Inflammatory macrophage treated with lipopolysaccharide for 4 hours (primary cell): ENCODE results near the gene DMPK.
"Not testable (repeated sequence)": the region's sequence is repeated elsewhere in the genome, so short reads cannot be mapped to it uniquely, and the experiment has no call there.

ENCODE experiments used
- DNase-seq: peaks from one replicate; pipeline ENCODE4 v3.0.0-alpha.2; 2020

DMPK gene

DNA sequence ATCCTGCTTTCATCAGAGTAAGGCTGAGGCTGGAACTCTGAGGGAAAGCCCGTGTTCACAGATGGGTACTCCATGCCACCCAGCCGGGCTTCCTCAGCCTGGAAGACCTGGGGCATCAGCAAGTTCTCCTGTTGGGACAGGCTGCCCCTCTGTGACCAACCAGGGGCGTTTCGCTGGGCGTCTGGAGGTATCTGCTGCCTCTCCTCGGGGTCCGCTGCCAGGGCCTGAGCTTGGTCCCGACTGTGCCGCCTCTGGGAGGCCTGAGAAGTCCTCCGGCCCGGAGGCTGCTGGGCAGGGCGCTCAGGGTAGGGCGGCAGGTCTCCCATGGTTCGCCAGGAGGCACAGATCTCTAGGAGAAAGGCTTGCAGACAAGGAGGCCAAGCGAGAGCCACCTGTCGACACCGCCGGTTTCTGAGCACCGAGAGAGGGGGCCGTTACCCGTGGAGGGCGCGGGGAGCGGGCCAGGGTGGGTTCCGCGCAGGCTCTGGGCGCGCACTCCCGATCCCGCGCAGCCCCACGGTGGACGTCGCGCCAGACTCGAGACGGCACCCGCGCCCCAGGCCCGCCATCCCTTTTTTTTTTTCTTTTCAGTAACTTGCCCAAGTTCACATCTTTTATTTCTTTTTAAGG is 32.7 kb upstream of the DMPK start, which contains the start of gene RSPH6A:
TSS of gene RSPH6A (minus strand) at position 458 of the 630 bp plus-strand sequence. CDS start at position 326, 132 bp downstream.
- DNase-seq: no peak

DNA sequence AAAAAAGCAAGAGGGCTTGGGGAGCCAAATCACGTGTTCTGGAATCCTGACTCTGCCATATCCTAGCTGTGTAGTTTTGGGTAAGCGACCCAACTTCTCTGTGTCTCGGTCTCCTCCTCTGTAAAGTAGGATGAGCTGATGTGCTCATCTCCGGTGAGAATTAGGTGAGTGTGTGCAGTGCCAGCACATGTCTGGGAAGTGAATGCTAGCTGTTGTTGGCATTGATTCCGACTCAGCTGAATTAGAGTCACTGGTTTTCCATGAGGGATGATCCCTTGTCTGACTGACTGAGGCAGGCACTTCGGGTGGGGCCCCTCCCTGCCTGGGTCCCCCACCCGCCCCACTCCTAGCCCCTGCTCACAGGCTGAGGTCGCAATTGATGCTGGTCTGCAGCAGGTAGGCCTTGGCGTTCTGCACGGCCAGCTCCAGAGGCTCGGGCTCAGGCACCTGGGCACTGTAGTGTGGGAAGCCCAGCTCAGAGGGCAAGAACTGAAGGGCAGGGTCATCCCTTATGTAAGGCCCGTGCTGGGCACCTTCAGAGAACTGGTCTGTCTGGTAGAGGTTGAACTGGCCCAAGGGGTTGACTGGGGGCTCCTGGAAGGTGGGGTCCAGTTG is 32.0 kb upstream of the DMPK start:
- DNase-seq: no peak

DNA sequence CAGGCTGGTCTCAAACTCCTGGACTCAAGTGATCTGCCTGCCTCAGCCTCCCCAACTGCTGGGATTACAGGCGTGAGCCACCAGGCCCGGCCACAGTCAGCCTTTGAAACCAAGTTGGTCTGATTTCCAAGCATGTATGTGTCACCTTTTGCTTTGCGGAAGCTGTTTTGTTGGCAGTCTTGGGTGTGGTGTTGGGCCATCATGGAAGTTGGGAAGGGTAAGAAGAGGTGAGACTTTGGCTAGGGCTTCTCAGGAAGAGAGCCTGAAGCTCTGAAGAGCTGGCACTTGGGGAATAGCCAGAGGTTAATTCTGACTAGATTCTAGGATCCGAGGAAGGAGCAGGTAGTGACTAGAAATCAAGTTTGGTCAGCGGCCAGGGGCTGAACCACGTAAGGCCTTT is 30.0 kb upstream of the DMPK start:
- DNase-seq: no peak

DNA sequence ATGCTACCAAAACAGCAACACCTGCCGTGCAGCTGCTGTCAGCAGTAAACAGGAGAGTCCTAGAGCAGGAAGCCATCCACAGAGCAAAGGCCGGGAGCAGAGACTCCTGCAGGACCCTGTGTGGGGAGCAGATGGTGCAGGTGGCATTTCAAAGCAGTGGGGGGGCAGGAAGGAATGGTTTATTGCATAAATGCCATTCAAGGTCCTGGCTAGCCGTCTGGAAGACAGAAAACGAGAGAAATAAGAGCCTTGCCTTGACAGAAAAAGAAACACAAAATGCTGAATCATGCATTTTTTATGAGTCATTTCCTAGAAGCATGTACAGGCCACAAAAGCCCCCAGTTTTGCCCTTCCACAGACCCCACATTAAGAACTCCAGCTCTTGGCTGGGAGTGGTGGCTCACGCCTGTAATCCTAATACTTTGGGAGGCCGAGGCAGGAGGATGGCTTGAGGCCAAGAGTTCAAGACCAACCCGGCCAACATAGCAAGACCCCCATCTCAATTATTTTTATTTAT is 27.4 kb upstream of the DMPK start:
- DNase-seq: peak; percentile 20

DNA sequence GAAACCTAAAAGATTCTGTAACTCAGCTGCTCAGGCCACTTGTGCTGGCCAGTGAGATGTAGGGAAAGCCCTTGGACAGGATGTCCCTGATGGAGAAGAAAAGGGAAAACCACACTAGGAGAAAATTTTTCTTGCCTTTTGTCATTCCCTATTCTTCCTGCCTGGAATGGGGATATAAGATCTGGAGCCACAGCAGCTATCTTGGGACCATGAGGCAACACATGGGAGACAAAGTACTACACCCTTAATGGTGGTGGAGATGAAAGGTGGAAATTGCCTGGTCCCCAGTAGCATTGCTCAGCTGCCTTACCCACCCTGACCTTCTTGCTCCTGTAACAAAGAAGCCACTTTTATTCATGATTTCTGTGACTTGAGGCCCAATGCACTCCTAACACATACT is 23.4 kb upstream of the DMPK start:
- DNase-seq: no peak

DNA sequence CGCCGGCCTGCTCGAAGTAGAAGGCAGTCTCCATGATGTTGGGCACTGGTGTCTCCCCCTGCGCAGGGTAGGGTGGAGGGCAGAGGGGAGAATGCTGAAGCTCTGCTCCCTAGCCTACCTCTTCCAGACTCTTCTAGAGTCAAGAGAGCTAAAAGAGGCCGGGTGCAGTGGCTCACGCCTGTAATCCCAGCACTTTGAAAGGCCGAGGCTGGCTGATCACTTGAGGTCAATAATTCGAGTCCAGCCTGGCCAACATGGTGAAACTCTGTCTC is 22.6 kb upstream of the DMPK start:
- no peak for DNase-seq

DNA sequence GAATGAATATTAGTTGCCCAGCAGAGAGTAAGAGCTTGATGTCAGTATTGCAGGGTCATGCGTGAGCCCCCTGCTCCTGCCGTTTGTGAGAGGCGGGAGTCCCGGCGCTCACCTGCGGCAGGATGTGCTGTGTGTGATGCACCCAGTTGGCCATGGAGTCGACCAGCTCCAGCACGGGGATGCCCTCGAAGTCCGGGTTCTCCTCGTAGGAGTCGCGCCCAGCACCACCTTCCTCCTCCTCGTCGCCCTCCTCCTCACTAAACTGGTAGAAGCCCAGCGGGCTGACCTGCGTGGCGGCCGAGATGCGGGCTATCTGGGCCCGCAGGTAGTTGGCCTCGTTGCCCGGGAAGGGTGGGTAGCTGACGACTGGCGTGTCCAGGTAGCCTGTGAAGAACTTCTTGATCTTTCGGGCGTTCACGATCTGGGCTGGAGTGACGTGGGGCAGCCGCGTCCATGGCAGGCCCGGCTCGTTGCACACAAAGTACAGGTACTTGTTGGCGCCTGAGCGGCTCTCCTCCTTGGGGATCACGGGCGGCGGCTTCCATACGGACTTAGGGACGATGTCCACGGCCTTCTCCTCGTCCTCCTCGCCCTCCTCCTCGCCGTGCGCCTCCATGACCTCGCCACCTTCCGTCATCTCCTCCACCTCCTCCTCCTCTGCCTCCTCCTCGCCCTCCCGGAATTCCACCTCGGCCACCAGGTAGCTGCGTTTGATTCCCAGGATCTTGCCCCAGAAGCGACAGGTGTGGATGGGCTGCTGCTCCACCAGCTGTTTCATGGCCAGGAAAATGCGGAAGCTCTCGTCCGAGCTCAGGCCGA is 22.1 kb upstream of the DMPK start:
- DNase-seq: no peak

DNA sequence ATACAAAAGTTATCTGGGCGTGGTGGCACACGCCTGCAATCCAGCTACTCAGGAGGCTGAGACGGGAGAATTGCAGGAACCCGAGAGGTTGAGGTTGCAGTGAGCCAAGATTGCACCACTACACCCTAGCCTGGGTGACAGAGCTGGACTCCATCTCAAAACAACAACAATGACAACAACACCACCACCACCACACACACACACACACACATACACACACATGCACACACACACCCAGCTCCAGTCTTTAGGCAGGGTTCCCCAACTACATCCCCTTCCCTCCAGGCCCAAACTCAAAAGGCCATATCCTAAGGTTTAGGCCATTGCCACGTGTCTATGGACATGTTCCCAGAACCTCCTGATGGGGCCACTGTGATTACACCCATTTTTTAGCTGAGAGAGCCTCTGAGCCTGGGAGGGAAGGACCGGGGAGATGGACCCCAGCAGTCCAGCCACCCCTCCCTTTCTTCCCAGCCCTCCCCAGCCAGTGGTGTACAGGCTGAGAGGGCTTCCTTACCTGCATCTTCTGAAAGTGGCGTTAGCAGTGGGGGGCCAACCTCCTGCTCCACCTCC is 19.4 kb upstream of the DMPK start:
- DNase-seq: no peak

DNA sequence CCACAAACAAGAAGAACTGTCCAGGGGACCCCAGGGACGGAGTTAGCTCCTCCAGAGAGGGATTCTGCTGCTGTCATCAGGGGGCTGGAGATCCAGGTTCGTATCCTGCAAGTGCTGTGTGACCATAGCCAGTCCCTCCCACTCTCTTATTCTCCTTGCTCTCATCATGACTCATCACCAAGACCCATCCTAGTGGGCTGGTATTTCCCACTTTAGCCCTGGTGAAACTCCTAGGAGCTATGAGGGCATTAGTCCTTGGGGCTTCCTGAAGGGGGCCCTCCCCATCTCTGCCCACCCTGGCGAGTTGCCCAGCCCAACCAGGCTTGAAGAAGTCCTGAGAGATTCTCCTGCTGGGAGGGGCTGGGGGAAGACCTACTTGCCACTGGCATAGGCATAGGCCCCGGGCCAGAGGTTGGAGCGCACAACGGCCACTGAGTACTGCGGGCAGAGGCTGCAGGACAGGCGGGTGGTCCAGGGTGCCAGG is 17.8 kb upstream of the DMPK start:
- DNase-seq: peak; percentile 33

DNA sequence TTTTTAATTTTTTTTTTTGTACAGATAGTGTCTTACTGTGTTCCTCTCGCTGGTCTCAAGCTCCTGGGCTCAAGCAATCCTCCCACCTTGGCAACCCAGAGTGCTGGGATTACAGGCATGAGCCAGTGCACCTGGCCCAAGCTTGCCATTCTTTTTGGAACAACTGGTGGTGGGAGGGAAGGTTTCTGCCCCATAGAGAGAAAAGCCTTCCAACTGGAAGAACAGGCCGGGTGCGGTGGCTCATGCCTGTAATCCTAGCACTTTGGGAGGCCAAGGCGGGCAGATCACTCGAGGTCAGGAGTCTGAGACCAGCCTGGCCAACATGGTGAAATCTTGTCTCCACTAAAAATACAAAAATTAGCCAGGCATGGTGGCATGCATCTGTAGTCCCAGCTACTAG is 17.3 kb upstream of the DMPK start:
- DNase-seq: not testable (repeated sequence)

DNA sequence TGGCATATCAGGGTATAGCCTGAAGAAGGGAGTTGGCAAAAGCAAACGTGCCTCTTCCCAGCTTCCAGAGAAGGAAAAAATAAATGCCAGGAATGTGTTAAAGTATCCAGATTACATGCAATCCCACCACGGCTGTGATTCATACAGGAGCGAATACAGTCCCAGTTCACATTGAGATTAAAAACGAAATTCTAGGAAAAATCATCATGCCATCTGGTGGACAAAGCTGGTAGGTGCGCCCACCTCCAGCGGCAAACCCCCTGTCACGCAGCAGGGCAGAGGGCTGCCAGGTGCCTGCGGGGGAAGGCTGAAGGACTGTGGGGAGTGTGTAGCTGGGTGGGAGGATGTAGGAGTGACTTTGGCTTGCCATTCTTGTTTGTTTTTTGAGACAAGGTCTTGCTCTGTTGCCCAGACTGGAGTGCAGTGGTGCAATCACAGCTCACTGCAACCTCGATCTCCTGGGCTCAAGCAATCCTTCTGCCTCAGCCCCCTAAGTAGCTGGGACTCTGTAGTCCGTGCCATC is 16.8 kb upstream of the DMPK start:
- peak; percentile 46 for DNase-seq

DNA sequence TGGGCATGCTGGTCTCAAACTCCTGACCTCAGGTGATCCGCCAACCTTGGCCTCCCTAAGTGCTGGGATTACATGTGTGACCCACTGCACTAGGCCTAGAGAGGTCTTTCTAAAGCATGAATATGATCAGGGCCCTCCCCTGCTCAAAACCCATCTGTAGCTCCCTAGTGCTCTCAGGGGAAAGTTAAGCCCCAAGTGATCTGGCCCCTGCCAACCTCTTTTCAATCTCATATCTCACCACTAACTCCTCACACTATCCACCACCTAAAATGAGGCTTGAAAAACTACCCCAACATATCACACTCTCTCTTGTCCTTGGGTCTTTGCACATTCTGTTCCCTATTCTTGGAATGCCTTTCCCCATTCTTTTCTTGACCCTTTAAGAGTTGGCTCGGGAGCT is 12.3 kb upstream of the DMPK start:
- DNase-seq: no peak

DNA sequence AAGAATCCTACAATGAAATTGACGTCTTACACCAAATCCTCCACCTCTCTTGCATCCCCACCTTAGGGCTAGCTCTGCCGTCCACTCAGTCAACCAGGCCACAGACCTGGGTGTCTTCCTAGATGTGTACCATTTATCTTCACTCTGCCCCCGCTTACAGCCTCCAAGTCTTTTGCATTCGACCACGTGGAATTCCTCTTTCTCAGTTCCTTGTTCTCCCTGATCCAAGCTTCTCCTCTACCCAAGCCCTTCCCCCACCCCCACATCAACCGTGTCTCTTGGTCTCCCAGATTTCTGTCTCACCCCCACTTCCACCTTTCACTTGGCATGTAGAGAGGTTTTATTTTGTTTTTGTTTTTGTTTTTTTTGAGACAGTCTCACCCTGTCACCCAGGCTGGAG is 11.6 kb upstream of the DMPK start:
- peak; percentile 63 for DNase-seq

DNA sequence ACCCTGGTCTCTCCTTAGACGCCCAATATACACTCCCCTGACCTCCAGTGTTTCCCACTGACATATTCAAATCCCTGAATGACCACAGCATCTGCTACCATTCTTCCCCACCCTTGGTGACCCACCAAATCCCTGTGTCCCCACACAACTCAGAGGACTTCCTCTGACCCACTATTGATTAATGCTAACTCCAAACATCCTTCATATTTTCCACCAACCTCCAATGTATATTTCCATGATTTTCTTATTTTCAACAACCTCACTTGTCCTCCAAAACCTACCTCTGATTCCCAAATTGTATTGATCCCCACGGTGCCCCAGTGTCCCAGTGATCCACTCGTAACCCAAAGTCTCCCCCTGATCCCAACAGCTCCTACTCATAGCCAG is 10.9 kb upstream of the DMPK start:
- DNase-seq: no peak

DNA sequence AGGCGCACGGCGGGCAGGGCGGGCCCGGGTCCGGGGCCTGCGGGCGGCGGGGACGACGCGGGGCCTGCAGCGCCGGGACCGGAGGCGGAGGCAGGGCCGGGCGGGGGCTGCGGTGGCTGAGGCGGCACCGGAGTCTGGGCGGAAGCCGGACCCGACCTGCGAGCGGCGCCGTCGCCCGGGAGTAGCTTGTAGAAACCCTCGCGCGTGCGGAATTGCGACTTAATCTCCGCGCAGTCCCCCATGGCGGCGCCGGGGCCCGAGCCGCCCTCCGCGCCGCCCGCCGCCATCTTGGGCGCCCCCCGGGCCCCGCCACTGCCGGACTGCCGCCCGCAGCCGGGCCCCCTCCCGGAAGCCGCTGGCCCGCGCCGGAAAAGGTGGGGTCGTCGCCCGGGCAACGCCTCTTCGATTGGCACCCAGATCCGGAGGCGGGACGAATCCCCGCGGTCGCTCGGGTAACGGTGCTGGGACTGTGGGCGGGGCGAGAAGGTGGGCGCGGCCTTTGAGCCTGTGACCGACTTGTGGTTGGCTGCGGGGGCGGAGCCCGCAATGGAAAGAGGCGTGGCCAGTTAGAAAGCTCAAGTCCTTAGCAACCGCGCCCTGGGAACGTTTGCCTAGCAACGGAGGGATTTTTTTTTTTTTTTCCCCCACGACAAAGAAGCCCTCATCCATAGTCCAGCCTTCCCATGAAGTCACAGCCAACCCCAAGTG is 10.3 kb upstream of the DMPK start, which contains the start of gene DMWD:
TSS of gene DMWD (minus strand) at position 376 of the 708 bp plus-strand sequence. CDS start at position 287, 89 bp downstream.
- DNase-seq: peak; percentile 98

DNA sequence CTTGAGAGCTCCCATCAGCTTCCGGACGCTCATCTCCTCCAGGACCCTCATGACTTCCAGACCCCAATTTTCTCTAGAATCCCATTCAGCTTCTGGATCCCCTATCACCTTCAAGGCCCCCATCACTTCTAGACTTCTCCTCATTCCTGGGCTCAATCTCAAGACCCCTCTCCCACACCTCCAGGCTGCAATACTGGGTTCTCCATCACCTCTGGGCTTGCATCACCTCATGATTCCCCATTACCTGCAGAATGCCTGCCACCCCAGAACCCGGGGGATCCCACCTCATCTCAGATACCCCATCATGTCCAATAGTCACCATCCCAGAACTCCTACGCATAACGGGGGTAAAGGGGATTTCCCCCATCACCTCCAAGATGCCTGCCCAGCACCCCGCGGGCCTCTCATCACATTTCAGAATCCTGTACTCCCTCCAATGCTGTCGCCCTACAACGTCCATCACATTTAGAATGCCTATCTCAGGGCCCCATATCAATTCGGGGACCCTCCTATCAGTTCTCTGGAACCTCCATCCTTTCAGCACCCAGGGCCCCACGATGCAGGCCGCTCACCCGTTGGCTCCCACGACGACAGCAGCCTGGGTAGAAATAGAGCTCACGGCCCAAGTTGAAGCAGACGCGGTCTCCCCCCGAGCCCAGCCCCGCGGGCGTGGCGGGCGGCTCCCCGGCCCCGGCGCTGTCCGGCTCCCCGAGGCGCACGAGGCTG is 9.6 kb upstream of the DMPK start:
- no peak for DNase-seq

DNA sequence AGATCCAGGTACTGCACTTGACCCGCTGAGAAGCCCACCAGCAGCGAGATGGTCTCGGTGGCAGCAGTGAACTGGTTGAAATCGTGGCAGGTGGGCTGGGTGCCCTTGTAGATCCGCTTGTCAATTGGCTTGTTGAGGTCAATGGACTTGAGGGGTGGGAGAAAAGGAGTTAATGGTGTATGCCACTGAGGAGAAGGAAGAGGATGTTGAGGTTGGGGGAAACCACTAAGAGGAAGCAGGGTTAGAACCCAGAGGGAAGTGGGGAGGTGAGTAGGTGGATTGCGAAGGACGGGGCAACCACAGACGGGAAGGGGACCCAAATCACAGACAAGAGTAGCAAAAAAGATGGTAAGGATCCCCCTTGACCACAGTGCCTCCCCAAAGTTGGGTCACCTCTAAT is 8.7 kb upstream of the DMPK start:
- peak; percentile 92 for DNase-seq

DNA sequence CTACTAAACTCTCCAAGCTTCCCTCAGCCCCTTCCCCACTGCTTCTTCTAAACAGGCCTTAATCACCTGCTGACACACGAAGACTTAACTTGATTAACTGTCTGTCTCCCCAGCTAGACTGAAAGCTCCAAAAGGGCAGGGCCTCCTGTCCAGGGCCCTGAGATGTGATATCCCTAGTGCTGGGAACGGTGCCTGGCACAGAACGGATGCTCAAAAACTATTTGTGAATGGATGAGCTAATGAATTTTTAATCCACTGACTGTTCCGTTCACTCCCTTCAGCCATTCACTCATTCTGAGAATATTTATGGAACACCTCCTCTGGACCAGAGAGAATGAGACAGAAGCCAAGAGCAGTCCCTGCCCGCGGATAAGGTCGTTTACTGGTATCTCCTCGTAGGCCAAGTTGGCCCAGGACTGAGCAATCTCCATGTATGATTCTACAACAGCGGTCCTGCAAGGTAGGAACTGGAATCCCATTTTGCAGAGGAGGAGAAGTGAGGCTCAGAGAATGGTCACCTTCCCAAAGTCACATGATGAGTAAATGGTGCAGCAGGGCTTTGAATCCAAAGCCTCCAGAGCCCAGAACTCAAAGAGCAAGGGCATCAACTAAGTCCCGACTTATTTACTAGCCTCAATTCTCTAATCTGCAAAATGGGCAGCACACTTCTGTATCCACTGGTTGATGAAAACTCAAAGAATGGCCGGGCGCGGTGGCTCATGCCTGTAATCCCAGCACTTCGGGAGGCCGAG is 6.9 kb upstream of the DMPK start:
- DNase-seq: no peak

DNA sequence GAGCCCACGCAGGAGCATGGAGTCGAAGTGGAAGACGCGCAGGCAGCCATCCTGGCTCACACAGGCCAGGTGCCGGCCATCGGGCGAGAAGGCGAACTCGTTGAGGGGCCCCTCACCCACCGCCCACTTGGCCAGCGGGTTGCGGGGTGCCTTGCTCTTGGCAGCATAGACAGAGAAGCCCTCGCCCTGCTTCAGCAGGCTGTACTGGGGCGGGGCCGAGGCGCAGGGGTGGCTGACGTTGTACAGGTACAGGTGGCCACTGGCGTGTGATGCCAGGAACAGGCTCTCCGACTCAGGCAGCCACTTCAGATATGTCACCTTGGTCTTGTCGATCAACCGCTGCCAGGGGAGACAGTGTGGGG is 4.2 kb upstream of the DMPK start:
- no peak for DNase-seq

DNA sequence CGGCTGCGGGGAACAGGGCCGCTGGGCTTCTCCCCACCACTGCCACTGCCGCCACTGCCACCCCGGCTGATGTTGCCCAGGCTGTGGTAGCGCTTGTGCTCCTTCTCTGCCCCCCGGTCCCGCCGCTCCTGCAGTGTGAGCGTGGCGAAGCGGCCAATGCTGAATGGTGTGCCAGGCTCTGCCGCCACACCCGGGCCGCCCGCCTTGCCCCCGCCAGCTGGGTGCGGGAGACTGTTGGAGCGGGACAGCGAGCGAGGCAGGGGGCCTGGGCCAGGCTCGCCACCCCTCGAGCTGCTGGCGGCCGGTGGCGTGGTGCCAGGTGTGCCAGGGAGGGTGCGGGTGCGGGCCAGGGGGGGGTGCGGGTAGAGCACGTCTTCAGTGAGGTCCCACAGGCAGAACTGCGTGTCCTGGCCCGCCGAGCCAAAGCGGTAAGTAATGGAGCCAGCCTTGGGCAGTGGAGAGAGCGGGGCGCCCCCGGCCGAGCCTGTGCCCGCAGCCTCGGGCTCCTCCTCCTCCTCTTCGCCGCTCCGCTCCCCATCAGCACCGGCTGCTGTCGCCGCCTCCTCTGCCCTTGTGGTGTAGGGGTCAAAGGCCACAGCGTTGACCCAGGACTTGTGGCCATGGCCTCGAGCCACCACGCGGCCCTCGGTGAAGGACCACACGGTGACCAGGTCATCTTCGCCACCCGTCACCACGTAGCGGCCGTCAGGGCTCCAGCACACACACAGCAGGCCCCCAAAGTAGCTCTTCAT is 3.7 kb upstream of the DMPK start:
- DNase-seq: no peak
